C4-2B (cell line): Measurements from ENCODE around the gene PCDH9.

Experiments
- CTCF ChIP-seq: fragments of 450-650 bp; conservative IDR thresholded peaks from 2 replicates; pipeline ENCODE4 v1.5.1; 2017; ENCODE audit warnings: mild to moderate bottlenecking
- ZFX ChIP-seq: fragments of 450-650 bp; IDR thresholded peaks from 2 replicates; pipeline ENCODE4 v1.6.1; 2017

GRCh38 chr13:66429156-66429555 is 801.0 kb downstream of the PCDH9 start:
- TF ChIP-seq CTCF, result no peak
- TF ChIP-seq ZFX, result no peak
